Body of pancreas (tissue), 4 donors: Measurements from ENCODE around the gene KRTAP5-3. TPM values are rescaled to one million over a fixed set of nuclear protein-coding genes. Genes with fewer than 3 reads are reported as not detected.
"Not testable (repeated sequence)": the region's sequence is repeated elsewhere in the genome, so short reads cannot be mapped to it uniquely, and the experiment has no call there.

Experiments
- ATAC-seq: fragments of 150-250 bp; one replicate; pipeline ENCODE4 v1.9.1; 2016
- DNase-seq, 4 donors: peaks; one replicate each; pipeline ENCODE4 v3.0.0-alpha.2; 2019
- H3K27ac ChIP-seq, 4 donors: fragments of 200-600 bp; sonication (generic); 1 replicate in 3 of 4; 2 replicates in 1 of 4; pipeline versions ENCODE4 v1.5.1 to v1.6.1; 2016 to 2019; ENCODE audit warnings: mild to moderate bottlenecking in 1 of 4, mixed read lengths in 1 of 4, moderate library complexity in 1 of 4
- H3K27me3 ChIP-seq, 2 donors: fragments of 200-600 bp; sonication (generic); one replicate each; pipeline ENCODE4 v1.6.0; 2016; ENCODE audit warnings: mild to moderate bottlenecking in 1 of 2
- H3K36me3 ChIP-seq, 2 donors: fragments of 200-600 bp; sonication (generic); replicated peaks in 1 of 2; 2 replicates each; pipeline ENCODE4 v1.5.1; 2016; ENCODE audit warnings: low read depth in 2 of 2; ENCODE audit not compliant: insufficient read depth in 1 of 2
- H3K4me1 ChIP-seq: fragments of 200-600 bp; sonication (generic); one replicate; pipeline ENCODE4 v1.6.0; 2016
- H3K4me3 ChIP-seq, 2 donors: fragments of 200-600 bp; sonication (generic); 1 replicate in 1 of 2; 2 replicates in 1 of 2; pipeline ENCODE4 v1.5.1; 2016 to 2019
- H3K9me3 ChIP-seq, 3 donors: fragments of 200-600 bp; sonication (generic); 1 replicate in 2 of 3; 2 replicates in 1 of 3; pipeline ENCODE4 v1.5.1; 2016
- CTCF ChIP-seq, 7 experiments: fragments of 450-650 bp in 4 of 7; fragments of 200-600 bp in 3 of 7; sonication (generic) in 3 of 7; IDR thresholded peaks; one replicate each; pipeline ENCODE4 v1.5.1; 2016 to 2019; ENCODE audit warnings: antibody characterized with exemption in 7 of 7
- POLR2A ChIP-seq, 3 donors: fragments of 450-650 bp; IDR thresholded peaks; one replicate each; pipeline ENCODE4 v1.6.1; 2016; ENCODE audit warnings: antibody characterized with exemption in 3 of 3, mild to moderate bottlenecking in 2 of 3
- WGBS, 2 donors: methylation state at CpG; one replicate each; pipeline ENCODE4 v1.1.5; 2017; 5-methylcytosine and 5-hydroxymethylcytosine counted together
- intact Hi-C: fragments of 100-400 bp; cut with DNase I; formaldehyde crosslinking; loops from one replicate; pipeline ENCODE4 v1.15.1; 2023
- total RNA-seq, 2 donors: library from RNA; depleted of rRNA; stranded (reverse); fragments of >200 nt; gene quantifications; one replicate each; pipeline ENCODE4 v1.1.0, GENCODE V29; 2016

The KRTAP5-3 gene
- total RNA-seq, 2 donors from 2014 or later, result not detected

- H3K36me3 ChIP-seq, result no peaks in the 10 kb centered on the region
- no peak for DNase-seq
- intact Hi-C loops, result no loop called here
- no peak for ATAC-seq
- H3K4me3 ChIP-seq, result no peak overlapping the region
- H3K27ac ChIP-seq, result no peak overlapping the region
- TF ChIP-seq POLR2A (IDR thresholded peaks at IDR 0.05) (no peak), CTCF (IDR thresholded peaks at IDR 0.05) (no peak)
- H3K9me3 ChIP-seq, result no peaks in the 10 kb centered on the region
- peaks cover 5% of the 10 kb centered on the region for H3K4me1 ChIP-seq
- WGBS, 2 donors, result 85 to 89% methylated on average over 27 to 33 of the region's 35 CpGs
- no peaks in the 10 kb centered on the region for H3K27me3 ChIP-seq
Measured at GRCh38 chr11:1647901-1648652, 39.8 kb upstream of the KRTAP5-3 start.

- ATAC-seq, H3K4me1 ChIP-seq, H3K4me3 ChIP-seq, H3K9me3 ChIP-seq, H3K36me3 ChIP-seq, intact Hi-C loops, DNase-seq, H3K27me3 ChIP-seq, H3K27ac ChIP-seq: not testable (repeated sequence)
- 72 to 87% methylated on average over 9 to 10 of the region's 10 CpGs for WGBS, 2 donors
Measured at GRCh38 chr11:1646540-1646939, 38.3 kb upstream of the KRTAP5-3 start.

- no peaks in the 10 kb centered on the region for H3K9me3 ChIP-seq
- TF ChIP-seq POLR2A (IDR thresholded peaks at IDR 0.05) (no peak), CTCF (IDR thresholded peaks at IDR 0.05) (no peak)
- DNase-seq (no peak), ATAC-seq (no peak)
- no peaks in the 10 kb centered on the region for H3K4me1 ChIP-seq
- no peaks in the 10 kb centered on the region for H3K27me3 ChIP-seq
- intact Hi-C loops, result no loop called here
- H3K4me3 ChIP-seq, result no peak overlapping the region
- no peaks in the 10 kb centered on the region for H3K36me3 ChIP-seq
- H3K27ac ChIP-seq, result no peak overlapping the region
- 69 to 73% methylated on average over 3 to 11 of the region's 12 CpGs for WGBS, 2 donors
Measured at GRCh38 chr11:1645357-1645821, 37.1 kb upstream of the KRTAP5-3 start.

- TF ChIP-seq CTCF (IDR thresholded peaks at IDR 0.05), result no peak
- no peak for TF ChIP-seq POLR2A (IDR thresholded peaks at IDR 0.05)
- no peak for DNase-seq
- ATAC-seq, result no peak
- no peaks in the 10 kb centered on the region for H3K4me1 ChIP-seq
- intact Hi-C loops, result no loop called here
- WGBS, 2 donors, result 62 to 69% methylated on average over 7 to 17 of the region's 20 CpGs
- no peaks in the 10 kb centered on the region for H3K36me3 ChIP-seq
- no peak overlapping the region for H3K4me3 ChIP-seq
- no peaks in the 10 kb centered on the region for H3K9me3 ChIP-seq
- H3K27ac ChIP-seq, result no peak overlapping the region
- H3K27me3 ChIP-seq, result no peaks in the 10 kb centered on the region
Measured at GRCh38 chr11:1644601-1645356, 36.5 kb upstream of the KRTAP5-3 start.

- DNase-seq, result no peak
- Histone ChIP-seq H3K9me3 (no peaks in the 10 kb centered on the region), H3K27me3 (no peaks in the 10 kb centered on the region), H3K36me3 (no peaks in the 10 kb centered on the region), H3K27ac (no peak overlapping the region), H3K4me1 (no peaks in the 10 kb centered on the region), H3K4me3 (no peak overlapping the region)
- TF ChIP-seq POLR2A (IDR thresholded peaks at IDR 0.05), result no peak
- no peak for TF ChIP-seq CTCF (IDR thresholded peaks at IDR 0.05)
- WGBS, 2 donors, result 81 to 93% methylated on average over 9 to 15 of the region's 20 CpGs
- ATAC-seq, result no peak
- intact Hi-C loops, result no loop called here
Measured at GRCh38 chr11:1643146-1643690, 35.0 kb upstream of the KRTAP5-3 start.
